DMS114 treated with DMSO at 0.1 percent for 48 hours (cell line): Measurements from ENCODE around the gene PRICKLE3.

Experiments used
- DNase-seq: peaks from one replicate; lab custom pipeline; 2025; ENCODE audit not compliant: unreplicated experiment; lab: John Stamatoyannopoulos, UW

Gene PRICKLE3, protein sequence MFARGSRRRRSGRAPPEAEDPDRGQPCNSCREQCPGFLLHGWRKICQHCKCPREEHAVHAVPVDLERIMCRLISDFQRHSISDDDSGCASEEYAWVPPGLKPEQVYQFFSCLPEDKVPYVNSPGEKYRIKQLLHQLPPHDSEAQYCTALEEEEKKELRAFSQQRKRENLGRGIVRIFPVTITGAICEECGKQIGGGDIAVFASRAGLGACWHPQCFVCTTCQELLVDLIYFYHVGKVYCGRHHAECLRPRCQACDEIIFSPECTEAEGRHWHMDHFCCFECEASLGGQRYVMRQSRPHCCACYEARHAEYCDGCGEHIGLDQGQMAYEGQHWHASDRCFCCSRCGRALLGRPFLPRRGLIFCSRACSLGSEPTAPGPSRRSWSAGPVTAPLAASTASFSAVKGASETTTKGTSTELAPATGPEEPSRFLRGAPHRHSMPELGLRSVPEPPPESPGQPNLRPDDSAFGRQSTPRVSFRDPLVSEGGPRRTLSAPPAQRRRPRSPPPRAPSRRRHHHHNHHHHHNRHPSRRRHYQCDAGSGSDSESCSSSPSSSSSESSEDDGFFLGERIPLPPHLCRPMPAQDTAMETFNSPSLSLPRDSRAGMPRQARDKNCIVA

DNA sequence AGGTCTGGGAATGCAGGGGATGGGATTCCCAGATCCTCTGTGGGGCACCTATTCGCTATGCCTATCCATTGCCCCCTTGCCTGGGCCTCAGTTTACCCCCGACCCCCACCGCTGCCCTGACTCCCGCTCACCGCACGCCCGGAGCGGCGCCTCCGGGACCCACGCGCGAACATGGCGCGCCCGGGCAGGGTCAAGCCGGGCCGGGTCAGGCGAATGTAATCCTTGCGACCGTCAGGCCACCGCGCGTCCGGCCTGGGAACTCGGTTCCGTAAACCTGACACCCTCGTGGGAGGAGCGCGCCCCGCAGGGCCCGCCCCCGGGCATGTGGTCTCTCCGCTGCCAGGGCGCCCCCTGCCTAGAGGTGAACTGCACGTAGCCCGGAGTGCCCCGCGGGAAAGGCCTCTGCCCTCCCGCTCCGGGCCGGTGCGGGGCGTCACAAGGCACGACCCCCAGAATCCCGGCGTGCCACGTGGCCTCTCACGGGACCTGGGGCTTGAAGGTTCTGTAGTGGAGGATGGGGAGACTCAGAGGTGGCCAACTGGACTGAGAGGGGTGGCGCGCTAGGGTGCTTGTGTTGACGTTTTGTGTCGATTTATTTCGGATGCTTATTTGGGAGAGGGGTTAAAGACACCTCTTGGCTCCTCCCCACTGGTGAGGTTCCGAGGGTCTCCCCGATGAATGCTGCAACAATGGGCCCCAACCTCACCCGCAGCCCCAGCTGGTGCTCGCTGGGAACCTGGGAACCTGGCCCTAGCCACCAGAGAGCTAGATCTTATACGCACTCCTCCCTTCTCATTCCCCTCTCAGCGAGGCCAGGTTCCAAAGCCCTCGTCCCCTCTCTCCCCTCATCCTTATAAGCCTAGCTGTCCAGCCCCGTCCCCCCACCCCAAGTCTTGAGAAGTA, at the start of gene PRICKLE3:
Gene PRICKLE3 (minus strand): TSS at position 249 of the 903 bp plus-strand sequence. CDS start 76 bp downstream, at position 173.
- no peak for DNase-seq

DNA sequence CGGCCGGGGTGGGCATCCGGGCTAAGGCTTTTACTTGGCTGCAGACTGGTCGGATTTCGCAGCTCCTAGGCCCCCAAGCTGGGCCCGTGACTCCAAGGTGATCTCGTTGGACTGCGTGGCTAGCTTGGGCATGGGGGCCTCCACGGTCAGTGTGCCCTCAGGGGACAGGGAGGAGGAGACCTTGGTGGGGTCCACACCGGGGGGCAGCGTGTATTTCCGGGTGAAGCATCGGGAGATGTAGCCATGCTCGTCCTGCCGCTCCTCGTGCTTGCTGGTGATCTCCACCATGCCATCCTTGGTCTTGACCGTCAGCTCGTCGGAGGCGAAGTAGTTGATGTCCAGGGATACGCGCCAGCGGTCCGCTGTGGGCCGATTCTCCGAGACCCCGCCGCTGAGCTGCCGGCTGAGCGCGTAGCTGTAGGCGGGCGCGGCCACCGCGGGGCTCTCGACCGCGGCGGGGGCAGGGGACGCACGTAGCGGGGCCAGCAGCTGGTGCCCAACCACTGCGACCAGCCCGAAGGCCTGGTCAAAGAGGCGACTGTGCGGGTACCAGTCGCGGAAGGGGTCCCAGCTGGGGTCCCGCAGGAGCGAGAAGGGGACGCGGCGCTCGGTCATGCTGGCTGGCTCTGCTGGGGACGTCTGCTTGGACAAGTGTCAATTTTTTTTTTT, 47.8 kb upstream of the PRICKLE3 start:
- no peak for DNase-seq

DNA sequence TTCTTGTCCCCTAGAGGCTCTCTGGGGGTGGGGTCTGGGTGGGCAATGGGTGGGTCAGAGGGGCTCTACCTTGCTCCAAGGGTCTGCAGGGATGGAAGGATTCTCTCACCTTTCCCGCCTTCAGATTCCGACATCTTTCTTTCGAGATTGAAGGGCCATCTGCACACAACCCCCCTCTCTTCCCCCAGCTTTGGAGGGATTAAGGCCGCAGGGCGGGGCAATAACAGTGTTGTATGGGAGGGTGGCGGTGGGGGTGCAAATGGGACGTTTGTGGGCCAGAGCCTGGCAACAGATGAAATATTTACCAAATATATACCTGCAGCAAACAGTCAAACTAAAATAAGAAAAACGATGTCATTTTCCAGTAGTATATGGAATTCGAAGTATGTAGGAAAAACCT, 47.0 kb upstream of the PRICKLE3 start, which contains the start of gene CACNA1F:
Gene CACNA1F (minus strand): TSS at position 165 of the 400 bp plus-strand sequence. CDS start 31 bp downstream, at position 134.
- no peak for DNase-seq

DNA sequence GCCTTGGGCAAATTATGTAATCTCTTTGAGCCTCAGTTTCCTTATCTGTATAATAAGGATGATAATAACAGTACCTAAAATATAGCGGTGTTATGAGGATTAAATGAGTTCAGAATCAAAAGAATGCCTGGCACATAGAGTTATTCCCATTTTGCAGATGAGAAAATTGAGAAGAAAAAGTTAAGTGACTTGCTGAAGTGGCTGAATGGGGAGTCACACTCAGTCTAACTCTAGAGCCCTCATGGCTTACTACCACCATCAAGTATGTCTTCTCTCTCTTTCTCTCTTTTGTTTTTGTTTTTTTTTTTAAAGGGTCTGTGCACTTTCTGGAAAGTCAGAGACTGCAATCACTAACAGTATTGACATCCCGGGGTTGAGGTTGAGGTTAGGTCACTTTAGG, 46.4 kb upstream of the PRICKLE3 start:
- no peak for DNase-seq

DNA sequence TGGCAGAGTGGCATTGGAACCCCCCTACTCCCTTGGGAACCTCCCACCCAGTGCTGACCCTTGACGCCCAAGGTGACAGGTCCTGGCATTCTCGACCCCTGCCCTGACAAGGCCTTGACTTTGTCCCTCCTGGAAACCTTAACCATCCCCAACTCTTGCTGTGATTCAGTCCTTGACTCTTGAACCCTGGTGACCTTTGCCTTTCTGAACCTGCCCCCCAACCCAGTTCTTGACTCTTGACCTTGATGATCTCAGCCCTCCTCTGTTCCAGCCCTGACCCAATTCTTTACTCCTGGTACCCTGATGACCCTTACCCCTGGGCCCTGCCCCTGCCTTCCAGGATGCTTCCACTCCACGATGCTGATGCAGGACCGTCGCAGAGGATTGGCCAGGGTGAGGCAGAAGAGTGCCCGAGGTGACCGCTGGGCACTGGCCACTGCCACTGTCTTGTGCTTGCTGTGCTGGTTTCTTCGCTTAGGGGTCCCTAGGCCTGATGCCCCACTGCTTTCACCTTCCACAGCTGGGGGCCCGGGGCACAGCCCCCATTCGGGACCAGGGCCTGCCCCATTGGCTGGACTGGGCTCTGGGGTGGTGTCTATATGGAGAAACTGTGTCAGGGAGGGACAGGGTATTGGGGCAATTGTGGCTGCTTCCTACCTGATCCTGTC, 45.3 kb upstream of the PRICKLE3 start:
- DNase-seq: no peak

DNA sequence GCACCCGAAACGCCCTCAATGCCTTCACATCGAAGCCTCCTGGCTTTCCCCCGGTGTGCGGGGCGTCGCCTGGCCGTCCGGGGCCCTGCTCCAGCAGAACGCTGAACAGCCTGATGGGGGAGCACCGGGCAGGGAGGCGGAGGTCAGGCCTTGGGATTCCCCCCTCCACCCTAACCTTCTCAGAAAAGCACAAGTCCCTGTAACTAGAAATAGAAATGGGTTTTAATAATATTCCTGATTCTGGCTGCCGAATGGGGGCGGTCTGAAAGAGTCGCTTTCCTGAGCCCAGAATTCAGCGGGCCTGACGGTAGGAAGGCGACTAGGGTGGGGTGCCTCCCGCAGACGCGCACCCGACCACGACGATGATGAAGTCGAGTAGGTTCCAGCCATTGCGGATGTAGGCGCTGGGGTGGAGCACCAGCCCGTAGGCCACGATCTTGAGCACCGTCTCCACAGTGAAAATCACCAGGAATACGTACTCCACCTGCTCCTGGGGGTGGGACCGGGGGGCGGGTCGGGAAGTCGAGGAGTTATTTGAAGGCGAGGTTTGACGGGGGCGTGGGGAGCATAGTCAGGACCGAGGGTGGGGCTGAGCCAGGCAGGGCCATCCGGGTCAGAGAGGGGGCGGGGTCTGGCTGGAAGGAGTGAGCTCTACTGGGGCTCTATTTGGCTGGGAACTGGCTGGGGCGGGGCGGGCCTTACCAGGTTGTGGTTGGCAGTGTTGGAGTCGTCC, 44.5 kb upstream of the PRICKLE3 start:
- no peak for DNase-seq

DNA sequence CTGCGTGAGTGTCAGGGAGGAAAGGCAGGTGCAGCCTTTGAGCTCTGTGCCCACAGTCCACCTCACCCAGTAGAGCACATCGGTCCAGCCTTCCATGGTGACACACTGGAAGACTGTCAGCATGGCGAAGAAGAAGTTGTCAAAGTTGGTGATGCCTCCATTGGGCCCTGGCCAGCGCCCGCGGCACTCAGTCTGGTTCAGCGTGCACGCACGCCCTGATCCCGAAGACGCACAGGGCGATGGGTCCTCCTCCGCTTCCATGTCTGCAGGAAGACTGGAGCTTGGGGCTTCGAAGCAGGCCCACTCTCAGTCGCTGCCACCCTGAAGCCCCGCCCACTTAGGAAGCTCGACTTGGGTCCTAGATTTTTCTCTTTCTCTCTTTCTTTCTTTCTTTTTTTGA, 42.0 kb upstream of the PRICKLE3 start:
- no peak for DNase-seq

DNA sequence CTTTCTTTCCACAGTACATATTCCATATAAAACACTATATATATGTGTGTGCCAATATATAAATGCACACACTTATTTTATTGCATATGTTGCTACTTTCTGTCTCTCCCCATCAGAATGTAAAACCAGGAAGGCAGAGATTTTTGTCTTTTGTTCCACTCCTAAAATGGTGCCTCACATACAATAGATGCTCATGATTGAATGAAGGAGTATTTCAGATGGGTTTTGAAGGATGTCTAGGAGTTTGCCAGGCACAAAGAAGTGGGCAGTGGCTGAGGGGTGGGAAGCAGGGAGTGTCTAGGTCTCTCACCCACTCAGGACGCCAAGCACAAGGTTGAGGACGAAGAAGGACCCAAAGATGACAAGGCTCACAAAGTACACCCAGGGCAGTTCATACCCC, 41.6 kb upstream of the PRICKLE3 start:
- no peak for DNase-seq

DNA sequence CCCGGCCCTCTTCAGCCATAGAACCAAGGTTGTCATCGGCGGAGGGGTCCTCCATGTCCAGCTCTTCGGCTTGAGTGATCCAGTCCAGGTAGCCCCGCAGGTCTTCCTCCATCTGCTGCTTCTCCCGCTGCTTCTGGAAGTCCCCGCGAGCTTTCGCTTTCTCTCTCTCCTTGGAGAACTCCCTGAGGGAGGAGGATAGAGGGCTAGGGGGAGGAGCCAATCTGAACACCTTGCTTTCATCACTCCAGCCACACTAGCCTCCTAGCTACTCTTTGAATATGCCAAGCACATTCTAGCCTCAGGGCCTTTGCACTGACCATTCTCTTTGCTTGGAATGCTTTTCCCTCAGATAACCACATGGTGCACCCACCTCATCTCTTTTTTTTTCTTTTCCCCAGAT, 40.8 kb upstream of the PRICKLE3 start:
- no peak for DNase-seq

DNA sequence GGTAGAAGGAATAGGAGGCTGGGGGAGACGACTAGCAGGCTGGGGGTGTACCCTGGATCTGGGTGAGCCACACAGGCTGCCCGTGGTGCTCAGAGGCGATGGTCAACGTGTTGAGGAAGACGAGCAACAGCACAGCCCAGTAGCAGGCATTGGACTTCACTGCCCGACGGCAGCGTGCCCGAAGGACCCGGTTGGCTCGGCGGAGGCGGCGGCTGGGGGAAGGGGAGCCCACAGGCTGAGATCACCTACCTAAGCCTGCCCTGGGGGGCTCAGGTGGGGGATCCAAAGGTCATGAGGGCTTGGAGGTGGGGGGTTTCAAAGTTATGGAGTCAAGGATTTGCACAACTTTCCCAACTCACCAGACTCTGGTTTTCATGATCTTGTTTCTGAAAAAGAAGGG, 39.7 kb upstream of the PRICKLE3 start:
- DNase-seq: no peak

DNA sequence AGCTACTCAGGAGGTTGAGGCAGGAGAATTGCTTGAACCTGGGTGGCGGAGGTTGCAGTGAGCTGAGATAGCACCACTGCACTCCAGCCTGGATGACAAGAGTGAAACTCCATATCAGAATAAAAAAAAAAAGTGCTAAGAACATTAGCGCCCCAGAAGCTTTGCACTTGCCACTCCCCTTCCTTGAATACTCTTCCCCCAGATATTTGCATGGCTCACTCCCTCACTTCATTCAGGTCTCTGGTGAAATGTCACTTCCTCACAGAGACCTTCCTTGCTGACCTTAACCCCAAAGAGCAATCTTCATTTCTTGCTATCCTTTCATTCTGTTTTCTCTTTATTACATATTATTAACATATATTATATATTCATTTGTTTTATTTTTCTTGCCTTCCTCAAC, 35.7 kb upstream of the PRICKLE3 start:
- no peak for DNase-seq

DNA sequence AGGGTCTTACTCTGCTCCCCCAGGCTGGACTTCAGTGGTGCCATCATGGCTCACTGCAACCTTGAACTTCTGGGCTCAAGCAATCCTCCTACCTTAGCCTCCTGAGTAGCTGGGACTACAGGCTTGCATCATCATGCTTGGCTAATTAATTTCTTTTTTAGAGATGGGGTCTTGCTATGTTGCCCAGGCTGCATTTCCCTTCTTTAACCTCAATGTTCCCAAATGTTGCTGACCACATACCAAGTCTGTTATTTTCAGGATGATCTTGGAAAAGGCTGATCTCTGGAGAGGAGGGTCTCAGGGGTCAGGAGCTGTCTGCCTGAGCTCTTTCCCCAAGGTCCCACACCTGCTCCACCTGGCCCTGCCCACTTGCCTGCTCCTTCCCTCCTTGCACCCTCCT, 33.9 kb upstream of the PRICKLE3 start:
- no peak for DNase-seq

DNA sequence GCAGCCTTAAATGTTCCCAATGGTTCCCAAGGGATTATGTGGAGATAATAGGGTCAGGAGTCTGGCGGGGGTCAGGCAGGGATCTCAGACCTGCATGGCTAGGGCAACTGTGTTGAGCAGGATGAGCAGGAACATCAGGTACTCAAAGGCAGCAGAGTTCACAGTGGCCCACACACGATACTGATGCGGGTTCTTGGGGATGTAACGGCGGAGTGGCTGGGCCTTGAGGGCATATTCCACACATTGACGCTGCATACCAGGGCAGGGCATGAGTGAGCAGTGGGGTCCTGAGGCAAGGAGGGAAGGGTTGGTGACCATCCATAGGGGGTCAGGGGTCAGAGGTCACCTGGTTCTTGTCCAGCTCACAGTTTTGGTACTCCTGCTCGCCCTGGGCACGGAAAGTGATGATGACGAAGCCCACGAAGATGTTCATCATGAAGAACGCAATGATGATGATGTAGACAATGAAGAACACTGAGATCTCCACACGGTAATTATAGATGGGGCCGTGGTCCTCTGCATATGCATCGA, 28.9 kb upstream of the PRICKLE3 start:
- no peak for DNase-seq

DNA sequence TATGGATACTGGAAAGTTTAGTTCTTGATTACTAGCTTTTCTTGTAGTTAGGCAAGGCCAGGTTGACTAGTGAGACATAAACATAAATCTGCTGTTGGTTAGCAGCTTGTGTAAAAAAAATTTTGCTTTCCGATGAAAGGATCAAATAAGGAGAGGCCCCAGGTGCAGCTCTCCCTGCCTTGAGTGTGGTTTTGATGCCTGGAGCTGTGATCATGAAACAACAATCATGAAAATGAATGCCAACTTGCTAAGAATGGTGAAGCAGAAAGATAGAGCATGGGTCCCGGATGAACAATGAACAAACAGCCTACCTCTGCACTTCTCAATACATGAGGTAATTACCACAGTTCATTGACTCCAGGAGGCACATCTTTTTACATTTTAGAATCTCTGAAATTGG, 28.2 kb upstream of the PRICKLE3 start:
- DNase-seq: no peak

DNA sequence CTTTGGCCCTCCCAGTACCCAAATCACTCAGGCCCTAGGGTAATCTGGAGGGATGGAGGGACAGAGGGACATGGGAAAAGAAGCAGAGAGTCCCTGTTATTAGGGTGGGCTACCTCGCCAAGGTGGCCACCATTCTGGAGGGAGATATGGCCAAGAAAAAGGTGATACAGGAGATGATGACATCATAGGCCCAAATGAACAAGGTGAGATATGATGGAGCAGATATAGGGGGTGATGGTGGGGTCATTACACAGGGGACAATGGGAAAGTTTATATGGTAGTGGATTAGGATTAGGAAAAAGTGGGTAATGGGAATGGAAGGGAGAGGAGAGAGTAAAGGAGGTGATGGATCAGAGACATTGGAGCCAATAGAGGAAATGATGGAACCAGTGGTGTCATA, 26.7 kb upstream of the PRICKLE3 start:
- no peak for DNase-seq

DNA sequence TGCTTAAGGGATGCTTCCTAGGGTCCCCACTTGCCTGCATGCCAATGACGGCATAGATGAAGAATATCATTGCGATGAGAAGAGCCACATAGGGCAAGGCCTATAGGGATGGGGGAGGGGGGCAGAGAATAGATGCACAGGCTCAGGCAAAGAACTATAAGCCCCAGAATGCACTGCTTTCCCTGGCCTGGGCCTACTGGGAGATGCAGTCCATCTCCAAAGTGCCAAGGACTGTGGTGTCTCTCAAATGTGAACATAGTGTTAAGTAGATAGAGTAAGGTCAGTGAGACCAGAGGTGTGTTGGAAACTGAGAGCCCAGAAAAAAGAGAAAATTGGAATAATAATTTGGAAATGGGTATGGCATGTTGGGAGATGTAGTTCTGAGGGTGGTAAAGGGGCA, 26.0 kb upstream of the PRICKLE3 start:
- no peak for DNase-seq

DNA sequence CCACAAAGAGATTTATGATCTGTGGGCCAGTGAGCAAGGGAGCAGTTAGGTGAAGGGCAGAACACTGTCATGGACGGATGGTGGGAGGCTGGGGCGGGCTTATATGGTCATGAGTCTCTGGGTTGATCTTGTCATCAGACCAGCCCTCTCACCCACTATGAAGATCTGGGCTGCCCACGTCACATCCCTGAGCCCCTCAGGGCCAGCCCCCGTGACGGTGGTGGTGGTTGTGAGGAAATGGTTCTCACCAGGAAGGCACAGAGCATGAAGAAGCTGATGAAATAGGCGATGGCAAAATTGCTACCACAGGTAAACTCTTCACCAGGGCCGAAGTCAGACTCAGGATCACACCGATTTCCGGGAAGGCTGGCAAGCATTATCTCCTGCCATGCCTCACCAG, 24.9 kb upstream of the PRICKLE3 start:
- DNase-seq: no peak

DNA sequence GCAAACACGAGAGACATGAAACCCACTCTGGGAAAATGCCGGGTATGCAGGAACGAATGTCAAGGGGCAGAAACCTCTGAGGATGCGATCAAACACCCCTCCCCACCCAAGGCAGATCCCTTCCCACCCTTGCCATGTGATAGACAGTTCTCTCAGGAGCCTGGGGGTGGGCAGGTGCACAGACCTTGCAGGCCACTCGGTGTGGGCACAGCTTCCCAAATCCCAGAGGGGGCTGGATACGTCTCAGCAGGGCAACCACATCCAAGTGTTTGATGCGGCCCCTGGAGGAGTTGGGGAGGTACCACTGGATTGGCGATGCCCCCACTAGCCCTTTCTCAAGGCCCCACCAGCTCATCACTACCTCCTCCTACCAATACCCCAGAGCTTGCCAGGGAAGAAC, 24.2 kb upstream of the PRICKLE3 start:
- DNase-seq: no peak

DNA sequence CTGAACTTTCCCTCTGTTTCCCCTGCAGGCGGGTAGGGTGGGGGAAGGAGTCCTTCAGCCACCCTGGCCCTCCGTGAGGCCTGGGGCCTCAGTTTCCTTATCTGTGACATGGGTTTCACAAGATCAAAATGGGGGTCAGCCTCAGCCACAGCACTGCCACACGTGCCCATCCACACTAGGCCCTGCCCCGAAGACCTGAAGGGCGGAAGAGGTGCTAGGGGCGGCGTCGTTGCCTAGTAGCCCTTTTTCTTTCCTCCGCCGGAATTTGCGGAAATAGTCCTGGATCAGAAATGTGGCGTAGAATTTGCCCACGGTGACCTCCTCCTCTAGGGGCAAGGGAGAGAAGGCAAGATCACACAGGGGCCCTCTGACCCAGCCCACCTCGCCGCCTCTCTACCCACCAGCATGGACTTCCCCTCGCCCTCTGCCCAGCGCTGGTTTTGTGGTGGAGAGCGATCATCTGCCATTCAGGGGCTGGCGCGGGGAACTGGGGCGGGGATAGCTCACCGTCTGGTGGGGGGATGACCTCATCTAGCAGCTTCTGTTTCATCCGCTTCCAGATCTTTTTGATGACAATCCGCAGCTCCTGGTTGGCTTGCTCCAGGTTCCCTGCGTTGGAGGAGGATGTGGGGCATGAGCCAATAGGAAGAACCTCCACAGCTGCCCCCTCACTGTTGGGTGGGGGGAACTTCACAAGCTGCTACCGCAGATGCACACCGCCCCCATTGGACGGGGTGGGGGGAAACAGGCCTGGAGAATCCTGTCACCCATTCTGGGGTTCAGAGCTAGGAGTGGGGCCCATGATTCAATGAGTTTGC, 23.5 kb upstream of the PRICKLE3 start:
- DNase-seq: no peak
